NCI-H82 treated with DMSO at 0.1 percent for 48 hours (cell line): Measurements from ENCODE around the gene IFRD2.
"Not testable (repeated sequence)": the region's sequence is repeated elsewhere in the genome, so short reads cannot be mapped to it uniquely, and the experiment has no call there.

Source experiments
- DNase-seq: peaks from one replicate; lab custom pipeline; 2025; ENCODE audit not compliant: unreplicated experiment; lab: John Stamatoyannopoulos, UW

IFRD2 gene

DNA sequence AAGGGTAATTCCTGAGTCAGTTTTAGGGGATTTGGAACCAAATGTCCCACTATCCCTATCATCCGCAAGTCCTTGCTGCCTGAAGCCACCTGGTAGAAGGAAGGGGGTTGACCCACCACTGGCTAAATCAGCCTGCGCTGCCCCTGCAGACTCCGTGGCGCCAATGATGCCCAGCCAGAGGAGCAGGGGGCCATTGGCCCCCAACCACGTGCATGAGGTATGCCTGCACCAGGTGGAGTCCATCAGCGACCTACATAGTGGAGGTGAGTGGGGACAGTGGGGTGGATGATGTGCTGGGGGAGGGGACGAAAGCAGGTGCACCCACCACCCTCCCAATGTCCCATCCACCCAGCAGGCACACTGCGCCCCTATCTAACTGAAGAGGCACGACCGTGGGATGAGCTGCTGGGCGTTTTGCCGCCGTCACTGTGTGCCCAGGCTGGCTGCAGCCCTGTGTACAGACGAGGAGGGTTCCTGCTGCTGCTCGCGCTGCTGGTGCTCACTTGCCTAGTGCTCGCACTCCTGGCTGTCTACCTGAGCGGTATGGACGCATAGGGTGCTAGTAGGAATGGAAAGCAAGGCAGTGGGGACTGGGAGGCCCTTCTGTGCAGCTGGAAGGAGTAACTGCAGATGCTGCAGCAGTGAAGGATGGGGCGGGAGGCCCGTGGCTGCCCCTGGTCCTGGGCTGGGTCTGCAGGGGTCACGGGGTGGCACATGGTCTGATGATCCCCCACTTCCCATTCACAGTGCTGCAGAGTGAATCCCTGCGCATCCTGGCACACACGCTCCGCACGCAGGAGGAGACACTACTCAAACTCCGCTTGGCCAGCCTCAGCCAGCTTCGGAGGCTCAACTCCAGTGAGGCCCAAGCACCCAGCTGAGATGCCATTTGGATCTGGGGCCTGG lies 5.7 kb downstream of the IFRD2 start:
- no peak for DNase-seq

DNA sequence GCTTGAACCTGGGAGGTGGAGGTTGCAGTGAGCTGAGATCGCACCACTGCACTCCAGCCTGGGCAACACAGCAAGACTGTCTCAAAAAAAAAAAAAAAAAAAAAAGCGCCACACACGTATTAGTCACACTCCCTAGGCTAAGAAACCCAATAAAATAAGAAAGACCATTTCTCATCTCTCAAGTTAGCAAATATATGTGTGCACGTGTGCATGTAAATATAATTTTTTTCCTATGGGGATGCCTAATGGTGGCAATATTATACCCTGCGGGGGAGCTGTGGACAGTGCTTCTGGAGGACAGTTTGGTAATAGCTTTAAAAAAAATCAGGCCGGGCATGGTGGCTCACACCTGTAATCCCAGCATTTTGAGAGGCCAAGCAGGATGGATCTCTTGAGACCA lies 8.1 kb downstream of the IFRD2 start:
- DNase-seq = not testable (repeated sequence)

DNA sequence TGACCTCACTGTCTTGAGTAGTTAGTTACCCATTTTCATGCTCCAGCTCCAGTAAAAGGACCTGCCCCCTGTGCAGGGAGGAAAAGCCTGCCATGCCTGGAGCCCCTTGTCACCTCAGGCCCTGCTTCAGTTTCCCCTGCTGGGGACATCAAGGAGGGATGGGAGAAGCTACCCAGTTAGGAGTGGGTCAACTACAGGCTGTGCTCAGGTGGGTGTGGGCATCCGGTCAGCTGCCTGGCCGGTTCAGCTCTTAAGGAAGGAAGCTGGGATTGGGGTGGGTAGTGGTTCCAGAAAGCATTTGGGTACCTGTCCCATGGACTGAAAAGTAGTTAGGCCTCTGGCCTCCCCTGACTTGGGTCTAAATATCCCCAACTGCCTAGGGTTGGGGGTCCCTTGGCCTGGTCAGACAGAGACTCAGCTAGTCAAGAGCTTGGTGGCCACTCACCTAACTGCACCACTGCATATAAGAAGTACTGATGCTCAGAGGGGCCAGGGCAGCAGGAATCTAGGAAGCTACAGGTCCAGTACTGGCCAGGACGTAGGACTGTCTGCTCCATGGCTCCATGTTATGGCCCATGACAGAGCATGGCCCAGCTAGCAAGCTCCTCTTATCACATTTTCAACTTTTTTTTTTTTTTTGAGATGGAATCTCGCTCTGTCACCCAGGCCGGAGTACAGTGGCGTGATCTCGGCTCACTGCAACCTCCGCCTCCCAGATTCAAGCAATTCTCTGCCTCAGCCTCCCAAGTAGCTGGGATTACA lies 12.8 kb downstream of the IFRD2 start:
- no peak for DNase-seq

DNA sequence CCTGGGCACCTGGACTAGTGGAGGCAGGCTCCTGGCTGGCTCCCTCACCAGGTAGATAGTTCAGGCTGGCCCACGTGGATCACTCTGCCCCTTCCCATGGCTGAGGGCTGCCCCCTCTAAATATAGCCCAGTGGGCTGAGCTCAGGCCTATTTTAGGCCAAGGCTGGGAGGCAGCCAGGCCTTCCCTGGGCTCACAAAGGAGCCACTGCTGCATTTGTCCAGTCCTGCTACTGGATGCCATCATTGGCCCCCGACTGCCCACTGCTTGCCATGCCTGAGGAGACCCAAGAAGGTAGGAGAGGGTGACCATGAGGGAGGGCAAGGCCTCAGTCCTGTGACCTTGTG lies 13.4 kb downstream of the IFRD2 start, which contains the start of gene LSMEM2:
LSMEM2 (plus strand) TSS at position 208 of the 345 bp plus-strand sequence; CDS start at position 235, 27 bp downstream.
- DNase-seq = no peak

DNA sequence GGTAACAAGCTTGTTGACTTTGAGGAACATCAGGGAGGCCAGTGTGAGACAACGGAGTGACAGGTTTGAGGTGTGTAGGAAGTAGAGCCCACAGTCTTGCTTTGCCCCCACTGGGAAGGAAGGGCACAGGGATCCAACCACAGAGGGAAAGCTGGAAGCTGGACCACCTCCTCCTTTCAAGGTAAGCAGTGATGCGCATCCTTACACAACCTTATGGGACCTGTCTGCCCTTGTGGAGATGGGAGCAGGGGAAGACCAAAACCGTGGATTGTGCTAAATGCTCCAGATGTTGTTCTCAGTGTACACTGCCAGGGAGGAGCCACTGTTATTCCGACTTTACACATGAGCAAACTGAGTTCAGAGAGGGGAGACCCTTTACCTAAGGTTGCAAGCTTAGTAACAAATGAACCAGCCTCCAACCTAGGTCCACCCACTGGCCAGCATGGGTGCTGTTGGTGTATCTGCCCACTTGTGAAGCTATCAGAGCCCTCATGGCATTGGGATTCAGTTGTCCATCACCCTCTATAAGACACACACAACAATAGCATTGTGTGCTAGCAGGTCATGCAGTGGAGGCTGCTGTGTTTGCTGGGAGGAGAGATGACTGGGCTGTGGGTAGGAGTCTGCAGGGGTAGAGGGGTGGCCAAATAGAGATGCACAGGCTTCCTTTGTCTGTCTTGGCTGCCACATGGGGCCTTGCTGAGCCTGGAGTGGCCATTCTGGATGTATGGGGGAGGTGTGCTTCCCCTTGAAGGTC lies 13.9 kb downstream of the IFRD2 start:
- no peak for DNase-seq

DNA sequence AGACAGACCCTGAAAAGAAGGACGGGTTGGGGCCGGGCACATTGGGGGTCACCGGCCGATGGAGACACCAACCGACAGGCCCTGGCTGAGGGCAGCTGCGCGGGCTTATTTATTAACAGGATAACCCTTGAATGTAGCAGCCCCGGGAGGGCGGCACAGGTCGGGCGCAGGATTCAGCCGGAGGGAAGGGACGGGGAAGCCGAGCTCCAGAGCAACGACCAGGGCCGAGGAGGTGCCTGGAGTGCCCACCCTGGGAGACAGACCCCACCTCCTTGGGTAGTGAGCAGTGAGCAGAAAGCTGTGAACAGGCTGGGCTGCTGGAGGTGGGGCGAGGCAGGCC lies 15.5 kb downstream of the IFRD2 start:
- DNase-seq = no peak

DNA sequence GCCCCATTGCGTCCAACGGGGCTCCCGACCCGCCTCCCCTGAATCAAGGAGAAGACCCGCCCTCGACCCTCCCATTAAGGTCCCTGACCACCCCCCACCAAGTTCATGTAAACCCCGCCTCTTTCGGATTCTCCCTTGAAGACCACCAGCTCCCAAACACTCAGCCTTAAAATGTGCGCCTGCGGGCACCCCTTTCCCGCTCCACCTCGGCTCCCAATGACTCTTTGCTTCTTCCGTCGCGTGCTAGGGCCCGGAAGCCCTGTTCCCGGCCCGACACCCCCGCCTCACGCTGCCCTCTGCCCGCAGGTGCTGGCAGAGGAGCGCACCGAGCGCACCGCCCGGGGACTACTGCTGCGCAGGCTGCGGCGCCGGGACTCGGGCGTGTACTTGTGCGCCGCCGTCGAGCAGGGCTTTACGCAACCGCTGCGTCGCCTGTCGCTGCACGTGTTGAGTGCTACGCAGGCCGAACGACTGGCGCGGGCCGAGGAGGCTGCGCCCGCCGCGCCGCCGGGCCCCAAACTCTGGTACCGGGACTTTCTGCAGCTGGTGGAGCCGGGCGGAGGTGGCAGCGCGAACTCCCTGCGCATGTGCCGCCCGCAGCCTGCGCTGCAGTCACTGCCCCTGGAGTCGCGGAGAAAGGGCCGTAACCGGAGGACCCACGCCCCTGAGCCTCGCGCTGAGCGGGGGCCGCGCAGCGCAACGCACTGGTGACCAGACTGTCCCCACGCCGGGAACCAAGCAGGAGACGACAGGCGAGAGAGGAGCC lies 16.1 kb downstream of the IFRD2 start:
- no peak for DNase-seq

DNA sequence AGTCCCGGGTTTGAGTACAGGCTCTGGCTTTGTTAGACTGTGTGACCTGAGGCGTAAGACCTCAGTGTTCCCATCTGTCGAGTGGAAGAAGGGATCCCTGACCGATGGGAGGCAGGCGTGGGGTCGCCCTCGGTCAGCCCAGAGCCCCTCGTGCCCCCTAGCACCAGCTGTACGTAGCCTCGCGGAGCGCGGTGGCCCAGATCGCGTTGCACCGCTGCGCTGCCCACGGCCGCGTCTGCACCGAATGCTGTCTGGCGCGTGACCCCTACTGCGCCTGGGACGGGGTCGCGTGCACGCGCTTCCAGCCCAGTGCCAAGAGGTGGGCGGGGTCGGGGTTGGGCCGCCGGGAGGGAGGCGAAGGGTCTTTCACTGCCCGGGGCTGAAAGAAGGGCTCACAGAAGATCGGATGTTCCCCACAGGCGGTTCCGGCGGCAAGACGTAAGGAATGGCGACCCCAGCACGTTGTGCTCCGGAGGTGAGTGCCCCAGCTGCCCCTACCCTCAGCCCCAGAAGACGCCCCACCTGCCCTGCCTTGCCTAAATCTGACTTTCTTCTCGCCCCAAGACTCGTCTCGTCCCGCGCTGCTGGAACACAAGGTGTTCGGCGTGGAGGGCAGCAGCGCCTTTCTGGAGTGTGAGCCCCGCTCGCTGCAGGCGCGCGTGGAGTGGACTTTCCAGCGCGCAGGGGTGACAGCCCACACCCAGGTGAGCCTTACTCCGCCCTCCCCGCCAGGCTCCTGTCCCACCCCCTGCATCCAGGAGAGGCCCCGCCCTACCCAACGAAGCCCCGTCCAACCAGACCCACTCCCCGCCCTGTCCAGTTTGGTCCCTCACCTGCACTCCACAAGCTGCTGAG lies 16.9 kb downstream of the IFRD2 start:
- no peak for DNase-seq

DNA sequence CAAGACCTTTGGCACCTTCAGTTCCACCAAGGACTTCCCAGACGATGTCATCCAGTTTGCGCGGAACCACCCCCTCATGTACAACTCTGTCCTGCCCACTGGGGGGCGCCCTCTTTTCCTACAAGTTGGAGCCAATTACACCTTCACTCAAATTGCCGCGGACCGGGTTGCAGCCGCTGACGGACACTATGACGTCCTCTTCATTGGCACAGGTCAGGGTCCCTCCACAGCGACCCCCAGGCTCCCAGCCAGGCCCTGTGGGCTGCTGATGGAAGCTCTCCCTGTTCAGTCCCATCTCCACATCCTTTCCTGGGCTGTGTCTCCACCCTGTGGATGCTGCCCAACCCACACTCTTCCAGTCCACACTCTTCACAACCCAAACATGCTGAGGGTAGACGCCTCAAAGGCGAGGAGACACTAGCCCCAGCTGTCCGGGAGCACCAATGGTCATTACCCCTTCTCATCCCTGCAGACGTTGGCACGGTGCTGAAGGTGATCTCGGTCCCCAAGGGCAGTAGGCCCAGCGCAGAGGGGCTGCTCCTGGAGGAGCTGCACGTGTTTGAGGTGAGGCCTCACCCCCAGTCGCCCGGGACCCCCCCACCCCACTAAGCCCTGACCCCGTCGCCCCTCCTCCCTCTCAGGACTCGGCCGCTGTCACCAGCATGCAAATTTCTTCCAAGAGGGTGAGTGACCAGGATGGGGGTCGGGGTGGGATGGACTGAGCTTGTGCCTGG lies 17.7 kb downstream of the IFRD2 start:
- peak; percentile 43 for DNase-seq

DNA sequence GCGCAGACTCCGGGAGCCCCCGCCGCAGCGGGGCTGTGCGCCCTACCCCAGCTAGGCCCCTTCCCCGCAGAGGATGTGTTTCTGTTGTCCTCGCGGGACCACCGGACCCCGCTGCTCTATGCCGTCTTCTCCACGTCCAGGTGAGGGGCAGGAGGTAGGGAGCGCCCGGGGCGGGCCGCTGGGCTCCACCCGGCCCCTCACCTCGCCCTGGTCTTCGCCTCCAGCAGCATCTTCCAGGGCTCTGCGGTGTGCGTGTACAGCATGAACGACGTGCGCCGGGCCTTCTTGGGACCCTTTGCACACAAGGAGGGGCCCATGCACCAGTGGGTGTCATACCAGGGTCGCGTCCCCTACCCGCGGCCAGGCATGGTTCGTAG lies 18.6 kb downstream of the IFRD2 start:
- DNase-seq = no peak

DNA sequence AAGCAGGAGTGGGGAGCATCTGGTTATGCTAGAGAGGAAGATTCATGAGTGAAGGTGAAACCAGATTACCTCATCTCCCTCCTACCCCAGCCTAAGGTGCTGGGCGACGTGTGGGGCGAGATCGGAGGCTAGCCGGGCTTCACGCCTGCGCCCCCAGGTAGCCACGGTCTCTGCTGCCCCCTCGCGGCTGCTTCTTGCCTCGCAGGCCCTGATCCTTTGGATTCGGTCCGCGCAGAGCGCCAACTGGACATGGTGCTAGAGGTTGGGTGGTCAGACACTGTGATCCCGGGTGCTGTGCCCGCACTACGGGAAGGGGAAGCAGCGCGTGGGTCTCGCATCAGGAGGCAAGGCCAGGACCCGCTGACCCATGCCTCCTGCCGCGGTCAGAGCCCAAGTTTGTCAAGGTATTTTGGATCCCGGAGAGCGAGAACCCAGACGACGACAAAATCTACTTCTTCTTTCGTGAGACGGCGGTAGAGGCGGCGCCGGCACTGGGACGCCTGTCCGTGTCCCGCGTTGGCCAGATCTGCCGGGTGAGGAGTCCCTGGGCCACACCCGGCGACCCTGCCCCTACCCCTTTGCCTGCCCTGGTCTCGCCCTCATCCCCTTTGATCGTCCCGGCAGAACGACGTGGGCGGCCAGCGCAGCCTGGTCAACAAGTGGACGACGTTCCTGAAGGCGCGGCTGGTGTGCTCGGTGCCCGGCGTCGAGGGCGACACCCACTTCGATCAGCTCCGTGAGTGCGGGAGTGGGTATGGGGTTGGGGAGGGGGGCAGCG lies 19.1 kb downstream of the IFRD2 start:
- DNase-seq = peak; percentile 35

DNA sequence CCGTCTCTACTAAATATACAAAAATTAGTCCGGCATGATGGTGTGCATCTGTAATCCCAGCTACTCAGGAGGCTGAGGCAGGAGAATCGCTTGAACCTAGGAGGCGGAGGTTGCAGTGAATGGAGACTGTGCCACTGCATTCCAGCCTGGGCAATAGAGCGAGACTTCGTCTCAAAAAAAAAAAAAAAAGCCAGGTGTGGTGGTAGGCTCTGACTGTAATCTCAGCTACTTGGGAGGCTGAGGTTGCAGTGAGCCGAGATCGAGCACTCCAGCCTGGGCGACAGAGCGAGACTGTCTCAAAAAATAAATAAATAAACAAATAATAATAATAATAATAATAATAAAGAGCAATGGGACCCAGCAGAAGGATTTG lies 19.7 kb downstream of the IFRD2 start:
- DNase-seq = not testable (repeated sequence)

DNA sequence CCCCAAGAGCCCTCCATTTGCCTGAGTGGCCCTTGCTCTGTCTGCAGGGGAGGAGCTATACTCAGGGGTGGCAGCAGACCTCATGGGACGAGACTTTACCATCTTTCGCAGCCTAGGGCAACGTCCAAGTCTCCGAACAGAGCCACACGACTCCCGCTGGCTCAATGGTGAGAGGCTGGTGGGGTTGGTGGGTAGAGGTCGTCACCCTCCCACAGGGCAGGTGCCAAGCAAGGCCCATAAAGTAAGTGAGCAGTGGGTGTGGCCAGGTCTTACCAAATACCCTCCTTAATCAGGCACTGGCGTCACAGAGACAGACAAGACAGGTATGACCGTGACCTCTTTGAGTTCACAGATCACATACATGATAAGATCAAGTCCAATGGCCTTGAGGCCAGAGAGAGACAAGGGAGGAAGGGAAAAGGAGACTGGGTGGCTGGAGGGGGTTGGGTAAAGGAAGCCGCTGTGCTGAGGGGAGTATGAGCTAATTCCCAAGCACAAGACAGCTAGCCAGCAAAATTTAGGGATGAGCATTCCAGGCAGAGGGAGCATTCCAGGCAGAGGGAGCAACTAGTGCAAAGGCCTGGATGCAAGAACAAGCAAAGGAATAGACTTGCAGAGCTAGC lies 20.8 kb downstream of the IFRD2 start:
- no peak for DNase-seq

DNA sequence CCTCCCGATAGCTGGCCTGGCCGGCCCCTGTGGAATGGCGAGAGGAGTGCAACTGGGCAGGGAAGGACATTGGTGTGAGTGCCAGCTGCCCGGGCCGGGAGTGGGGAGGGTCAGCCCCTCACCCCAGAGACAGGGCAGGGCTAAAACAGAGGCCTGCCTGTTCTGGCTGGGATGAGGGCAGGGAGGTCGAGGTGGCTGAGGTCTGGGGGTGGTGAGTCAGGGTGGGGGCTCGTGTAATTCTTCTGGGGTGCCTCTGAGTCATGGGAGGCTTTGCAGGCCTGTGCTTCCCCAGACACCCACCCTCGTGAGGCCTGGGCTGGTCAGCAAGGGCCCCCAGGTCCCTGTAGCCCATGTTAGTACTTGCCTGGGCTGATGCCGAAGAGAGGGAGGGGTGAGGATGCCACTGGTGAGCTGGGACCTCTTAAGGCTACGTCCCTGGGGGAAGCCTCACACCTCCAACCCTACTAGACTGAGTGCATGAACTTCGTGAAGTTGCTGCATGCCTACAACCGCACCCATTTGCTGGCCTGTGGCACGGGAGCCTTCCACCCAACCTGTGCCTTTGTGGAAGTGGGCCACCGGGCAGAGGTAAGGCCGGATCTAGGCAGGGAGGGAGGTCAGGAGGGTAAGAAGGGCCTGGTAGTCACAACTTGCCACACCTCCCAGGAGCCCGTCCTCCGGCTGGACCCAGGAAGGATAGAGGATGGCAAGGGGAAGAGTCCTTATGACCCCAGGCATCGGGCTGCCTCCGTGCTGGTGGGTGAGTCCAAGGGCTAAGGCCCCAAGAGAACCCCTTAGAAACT lies 21.6 kb downstream of the IFRD2 start:
- DNase-seq = no peak

DNA sequence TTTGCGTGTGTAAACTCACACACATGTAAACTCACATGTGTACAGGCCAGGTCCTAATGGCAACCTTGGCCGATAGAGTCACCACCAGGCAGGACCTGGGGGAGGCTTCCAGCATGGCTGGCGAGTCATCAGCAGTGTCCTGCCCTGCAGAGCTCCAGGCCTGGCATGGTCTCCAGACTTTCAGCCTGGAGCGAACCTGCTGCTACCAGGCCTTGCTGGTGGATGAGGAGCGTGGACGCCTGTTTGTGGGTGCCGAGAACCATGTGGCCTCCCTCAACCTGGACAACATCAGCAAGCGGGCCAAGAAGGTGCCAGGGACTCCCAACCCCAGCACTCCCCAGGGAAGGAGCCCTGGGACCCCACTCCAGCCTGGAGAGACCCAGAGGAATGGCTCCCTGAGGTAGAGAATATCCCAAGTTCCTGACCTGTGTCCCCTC lies 22.2 kb downstream of the IFRD2 start:
- no peak for DNase-seq

DNA sequence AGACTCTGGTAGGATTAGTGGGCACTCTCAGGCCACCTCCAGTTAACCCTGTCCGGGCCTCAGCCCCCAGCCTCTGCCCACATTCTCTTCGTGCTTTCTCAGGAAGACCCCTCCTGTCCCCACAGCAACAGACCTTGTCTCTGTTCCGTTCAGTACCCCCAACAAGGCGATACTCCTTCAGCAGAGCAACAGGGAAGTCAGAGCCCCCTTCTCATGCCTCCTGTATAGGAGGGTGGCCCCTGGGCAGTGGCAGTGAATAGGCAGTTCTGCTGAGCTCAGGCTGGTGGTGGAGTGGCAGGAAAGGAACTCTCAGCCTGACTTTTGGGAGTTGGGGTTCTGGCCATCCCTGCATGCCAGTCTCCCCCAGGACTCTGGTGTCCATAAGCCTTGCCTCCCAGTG lies 22.8 kb downstream of the IFRD2 start:
- DNase-seq = no peak

DNA sequence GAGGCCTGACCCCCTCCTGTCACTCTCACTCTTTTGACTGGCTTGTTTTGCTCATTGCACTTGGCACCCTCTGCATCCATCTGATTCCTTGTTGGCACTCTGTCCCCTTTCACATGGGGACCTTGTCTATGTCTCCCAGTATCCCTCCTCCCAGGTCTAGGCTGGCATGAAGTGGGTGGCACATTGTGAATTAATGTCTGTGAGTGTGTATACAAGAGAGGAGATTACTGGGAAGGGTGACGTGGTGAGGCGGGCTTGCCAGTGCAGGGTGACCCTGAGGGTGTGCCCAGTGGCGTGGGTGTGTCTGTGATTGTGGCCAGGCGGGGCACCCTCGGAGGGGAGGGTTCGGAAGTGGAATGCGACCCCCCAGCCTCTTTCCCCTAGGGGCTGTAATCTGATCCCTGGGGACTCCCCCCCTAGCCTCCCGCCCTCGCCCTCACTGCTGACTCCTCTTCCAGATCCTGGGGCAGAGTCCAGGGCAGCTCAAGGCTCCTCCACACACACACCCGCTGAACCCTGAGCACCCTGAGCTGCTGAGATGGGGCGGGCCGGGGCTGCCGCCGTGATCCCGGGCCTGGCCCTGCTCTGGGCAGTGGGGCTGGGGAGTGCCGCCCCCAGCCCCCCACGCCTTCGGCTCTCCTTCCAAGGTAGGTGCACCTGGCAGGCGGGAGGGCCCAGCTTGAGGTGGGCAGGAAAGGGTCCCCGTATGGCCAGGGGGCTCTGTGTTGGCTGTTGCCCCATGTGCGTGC lies 23.4 kb downstream of the IFRD2 start, which contains the start of gene SEMA3B:
SEMA3B (plus strand) TSS at position 445 of the 749 bp plus-strand sequence; CDS start at position 539, 94 bp downstream.
- no peak for DNase-seq
